ENCODE data around the gene PCDHGB6. TPM values are rescaled to one million over a fixed set of nuclear protein-coding genes. Genes with fewer than 3 reads are reported as not detected.
"Not testable (repeated sequence)": the region's sequence is repeated elsewhere in the genome, so short reads cannot be mapped to it uniquely, and the experiment has no call there.

PCDHGB6 gene
- total and polyA plus RNA-seq, 2 experiments from 2014 or later: 2.8 to 8.1 TPM

GRCh38 chr5:141393267-141393666 is 14.6 kb upstream of the PCDHGB6 start (continued):
- no peak for TF ChIP-seq ZNF462 (CRISPR knock-in tag; IDR thresholded peaks at IDR 0.05)
- no peak for TF ChIP-seq ZNF114 (CRISPR knock-in tag; IDR thresholded peaks at IDR 0.05)
- TF ChIP-seq STAT1 (IDR thresholded peaks at IDR 0.05; ENCODE audit: unreplicated experiment): no peak
- TF ChIP-seq CTCF (conservative IDR thresholded peaks at IDR 0.05; ENCODE audit: low read depth in 2 of 2): no peak
- TF ChIP-seq EZH2phosphoT487 (IDR thresholded peaks at IDR 0.05; ENCODE audit: unreplicated experiment): no peak
- TF ChIP-seq ETS1 (IDR thresholded peaks at IDR 0.05): no peak

- peaks cover 11% of the 10 kb centered on the region for H3K27me3 Mint-ChIP-seq (ENCODE audit: insufficient read depth, low read depth, poor library complexity)
- H3K4me3 ChIP-seq; H3K4me1 Mint-ChIP-seq; H3F3A ChIP-seq (replicated peaks; ENCODE audit: low read depth); ATAC-seq; H3K27ac ChIP-seq (ENCODE audit: low read depth); H3K79me2 ChIP-seq (replicated peaks; ENCODE audit: insufficient read depth); H2AFZ ChIP-seq; H4K20me1 ChIP-seq (replicated peaks; ENCODE audit: insufficient read depth); H3K4me3 Mint-ChIP-seq; H3K4me2 ChIP-seq; H3K4me1 ChIP-seq (ENCODE audit: insufficient read depth); H3K27ac Mint-ChIP-seq; H3K9me2 ChIP-seq (ENCODE audit: insufficient read depth); DNase-seq (ENCODE audit: low spot score); H3K27me3 ChIP-seq (ENCODE audit: insufficient read depth): not testable (repeated sequence)
- H3K36me3 ChIP-seq (ENCODE audit: insufficient read depth): peaks cover 12% of the 10 kb centered on the region; the same call in 1 of the 2 replicates
- H3K9me3 Mint-ChIP-seq: peaks cover 87% of the 10 kb centered on the region
- peaks cover 81% of the 10 kb centered on the region for H3K36me3 Mint-ChIP-seq (ENCODE audit: low read depth)
Measured at GRCh38 chr5:141394401-141395187, 13.2 kb upstream of the PCDHGB6 start.

Data from GM23338 (cell line).